C4-2B (cell line): ENCODE measurements around the gene SURF6.
"Not testable (repeated sequence)": the region's sequence is repeated elsewhere in the genome, so short reads cannot be mapped to it uniquely, and the experiment has no call there.

Experiments used
- ZFX ChIP-seq: fragments of 450-650 bp; IDR thresholded peaks from 2 replicates; pipeline ENCODE4 v1.6.1; 2017
- TF ChIP-seq, protein P1 (sequence below): fragments of 450-650 bp; conservative IDR thresholded peaks from 2 replicates; pipeline ENCODE4 v1.5.1; 2017; ENCODE audit warnings: mild to moderate bottlenecking

GRCh38 chr9:133377280-133377679 lies 41.3 kb upstream of the SURF6 start:
- not testable (repeated sequence) for TF ChIP-seq ZFX
- TF ChIP-seq, protein P1, sequence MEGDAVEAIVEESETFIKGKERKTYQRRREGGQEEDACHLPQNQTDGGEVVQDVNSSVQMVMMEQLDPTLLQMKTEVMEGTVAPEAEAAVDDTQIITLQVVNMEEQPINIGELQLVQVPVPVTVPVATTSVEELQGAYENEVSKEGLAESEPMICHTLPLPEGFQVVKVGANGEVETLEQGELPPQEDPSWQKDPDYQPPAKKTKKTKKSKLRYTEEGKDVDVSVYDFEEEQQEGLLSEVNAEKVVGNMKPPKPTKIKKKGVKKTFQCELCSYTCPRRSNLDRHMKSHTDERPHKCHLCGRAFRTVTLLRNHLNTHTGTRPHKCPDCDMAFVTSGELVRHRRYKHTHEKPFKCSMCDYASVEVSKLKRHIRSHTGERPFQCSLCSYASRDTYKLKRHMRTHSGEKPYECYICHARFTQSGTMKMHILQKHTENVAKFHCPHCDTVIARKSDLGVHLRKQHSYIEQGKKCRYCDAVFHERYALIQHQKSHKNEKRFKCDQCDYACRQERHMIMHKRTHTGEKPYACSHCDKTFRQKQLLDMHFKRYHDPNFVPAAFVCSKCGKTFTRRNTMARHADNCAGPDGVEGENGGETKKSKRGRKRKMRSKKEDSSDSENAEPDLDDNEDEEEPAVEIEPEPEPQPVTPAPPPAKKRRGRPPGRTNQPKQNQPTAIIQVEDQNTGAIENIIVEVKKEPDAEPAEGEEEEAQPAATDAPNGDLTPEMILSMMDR = not testable (repeated sequence)
